Measurements from ENCODE around the gene UHRF2. TPM values are rescaled to one million over a fixed set of nuclear protein-coding genes. Genes with fewer than 3 reads are reported as not detected.

Gene UHRF2
- total RNA-seq, 1 experiment from 2014 or later, result 39.0 TPM

- TF ChIP-seq ARID4B (CRISPR knock-in tag; IDR thresholded peaks at IDR 0.05; ENCODE audit: borderline replicate concordance) (no peak), GTF2I (CRISPR knock-in tag; conservative IDR thresholded peaks at IDR 0.05) (no peak), PREB (CRISPR knock-in tag; IDR thresholded peaks at IDR 0.05; ENCODE audit: borderline replicate concordance) (no peak)
These were observed 60.2 kb downstream of the UHRF2 start (continued) for GRCh38 chr9:6473151-6473550.

GRCh38 chr9:6479959-6480358 lies 67.0 kb downstream of the UHRF2 start:
- ATAC-seq (no peak), DNase-seq (ENCODE audit: low spot score) (no peak)
- POLR2A ChIA-PET, result no interaction called here
- H3K36me3 Mint-ChIP-seq, result peaks cover 7% of the 10 kb centered on the region
- H3K4me3 Mint-ChIP-seq, result no peak overlapping the region
- no peaks in the 10 kb centered on the region for H3K9me3 Mint-ChIP-seq
- TF ChIP-seq ZNF396 (CRISPR knock-in tag; IDR thresholded peaks at IDR 0.05; ENCODE audit: borderline replicate concordance) (no peak), ZNF423 (CRISPR knock-in tag; IDR thresholded peaks at IDR 0.05) (no peak), HMGXB4 (CRISPR knock-in tag; IDR thresholded peaks at IDR 0.05) (no peak), ERG (CRISPR knock-in tag; IDR thresholded peaks at IDR 0.05) (no peak), GTF2I (CRISPR knock-in tag; conservative IDR thresholded peaks at IDR 0.05) (no peak), NR2C2 (CRISPR knock-in tag; IDR thresholded peaks at IDR 0.05) (no peak), TEAD1 (CRISPR knock-in tag; IDR thresholded peaks at IDR 0.05) (no peak), ZBTB21 (CRISPR knock-in tag; IDR thresholded peaks at IDR 0.05; ENCODE audit: borderline replicate concordance) (no peak), FOXK1 (CRISPR knock-in tag; IDR thresholded peaks at IDR 0.05) (no peak), CREB1 (CRISPR knock-in tag; IDR thresholded peaks at IDR 0.05) (no peak), FOXP4 (CRISPR knock-in tag; IDR thresholded peaks at IDR 0.05) (no peak), NFATC4 (CRISPR knock-in tag; IDR thresholded peaks at IDR 0.05) (no peak), TEAD4 (CRISPR knock-in tag; IDR thresholded peaks at IDR 0.05) (no peak), SP1 (CRISPR knock-in tag; conservative IDR thresholded peaks at IDR 0.05) (no peak), IRF1 (CRISPR knock-in tag; IDR thresholded peaks at IDR 0.05) (no peak)
- H3K27ac Mint-ChIP-seq, result no peak overlapping the region
- CTCF ChIA-PET, result interaction anchor here (1.4 kb wide), 1 partner anchor 8 kb away, joined by 7 read pairs; no protein-coding TSS in a partner anchor
- H3K4me1 Mint-ChIP-seq, result no peaks in the 10 kb centered on the region
- no peaks in the 10 kb centered on the region for H3K27me3 Mint-ChIP-seq (ENCODE audit: low read depth)
